A549 (cell line): ENCODE data around the gene PRSS21.

ENCODE experiments used
- BHLHE40 ChIP-seq: IDR thresholded peaks from 2 replicates; pipeline ENCODE4 v1.6.1; 2012; ENCODE audit warnings: low read depth, low read length, inconsistent platforms
- EHF ChIP-seq: fragments of 250-450 bp; sonication (Bioruptor Pico); IDR thresholded peaks from 2 replicates; pipeline ENCODE4 v1.5.0; 2020; ENCODE audit warnings: mild to moderate bottlenecking
- FOSL2 ChIP-seq, 2 experiments: fragments of 450-650 bp in 1 of 2; fragments of >200 bp in 1 of 2; sonication (Bioruptor Twin) in 1 of 2; formaldehyde crosslinking; IDR thresholded peaks; 2 replicates each; pipeline versions ENCODE4 v1.5.0 to v1.6.1; 2016 to 2020; ENCODE audit warnings: mild to moderate bottlenecking in 1 of 2, moderate library complexity in 1 of 2
- HDAC2 ChIP-seq: fragments of 200-600 bp; sonication (generic); IDR thresholded peaks from 2 replicates; pipeline ENCODE4 v1.6.1; 2016
- POLR2A ChIP-seq: IDR thresholded peaks from 2 replicates; pipeline ENCODE4 v1.6.1; 2012; ENCODE audit warnings: mild to moderate bottlenecking, low read length
- RAD21 ChIP-seq, 2 experiments: fragments of >200 bp in 1 of 2; sonication (Bioruptor Twin) in 1 of 2; formaldehyde crosslinking in 1 of 2; IDR thresholded peaks in 1 of 2; conservative IDR thresholded peaks in 1 of 2; 2 replicates in 1 of 2; 3 replicates in 1 of 2; pipeline ENCODE4 v1.6.1; 2012 to 2018; ENCODE audit warnings: inconsistent platforms in 1 of 2
- RNF2 ChIP-seq: fragments of 200-600 bp; sonication (generic); IDR thresholded peaks from 2 replicates; pipeline ENCODE4 v1.6.1; 2016; ENCODE audit warnings: low read depth, mild to moderate bottlenecking, antibody characterized with exemption, moderate library complexity, borderline replicate concordance
- TF ChIP-seq, protein P1 (sequence below): fragments of >200 bp; sonication (Bioruptor Twin); formaldehyde crosslinking; IDR thresholded peaks from 3 replicates; pipeline ENCODE4 v1.5.1; 2016
- TF ChIP-seq, protein P2 (sequence below): fragments of 150-350 bp; IDR thresholded peaks from 2 replicates; pipeline ENCODE4 v1.6.1; 2014; ENCODE audit warnings: low read depth, mild to moderate bottlenecking, low read length
- TF ChIP-seq, protein P3 (sequence below): fragments of 450-650 bp; IDR thresholded peaks from 2 replicates; pipeline ENCODE4 v1.6.1; 2014; ENCODE audit warnings: antibody characterized with exemption
- TF ChIP-seq, protein P4 (sequence below): IDR thresholded peaks from 2 replicates; pipeline ENCODE4 v1.6.1; 2012; ENCODE audit warnings: low read depth, borderline replicate concordance

GRCh38 chr16:2811703-2812471 lies 5.2 kb upstream of the PRSS21 start:
- TF ChIP-seq HDAC2 (no peak), RAD21 (conservative IDR thresholded peaks at IDR 0.05 in 1 of 2, IDR thresholded peaks at IDR 0.05 in 1 of 2) (no peak), POLR2A (no peak), RNF2 (no peak), BHLHE40 (no peak), FOSL2 (IDR thresholded peaks at IDR 0.05) (no peak), FOSL2 (CRISPR knock-in tag; IDR thresholded peaks at IDR 0.05) (no peak), EHF (no peak)
- TF ChIP-seq, protein P1, sequence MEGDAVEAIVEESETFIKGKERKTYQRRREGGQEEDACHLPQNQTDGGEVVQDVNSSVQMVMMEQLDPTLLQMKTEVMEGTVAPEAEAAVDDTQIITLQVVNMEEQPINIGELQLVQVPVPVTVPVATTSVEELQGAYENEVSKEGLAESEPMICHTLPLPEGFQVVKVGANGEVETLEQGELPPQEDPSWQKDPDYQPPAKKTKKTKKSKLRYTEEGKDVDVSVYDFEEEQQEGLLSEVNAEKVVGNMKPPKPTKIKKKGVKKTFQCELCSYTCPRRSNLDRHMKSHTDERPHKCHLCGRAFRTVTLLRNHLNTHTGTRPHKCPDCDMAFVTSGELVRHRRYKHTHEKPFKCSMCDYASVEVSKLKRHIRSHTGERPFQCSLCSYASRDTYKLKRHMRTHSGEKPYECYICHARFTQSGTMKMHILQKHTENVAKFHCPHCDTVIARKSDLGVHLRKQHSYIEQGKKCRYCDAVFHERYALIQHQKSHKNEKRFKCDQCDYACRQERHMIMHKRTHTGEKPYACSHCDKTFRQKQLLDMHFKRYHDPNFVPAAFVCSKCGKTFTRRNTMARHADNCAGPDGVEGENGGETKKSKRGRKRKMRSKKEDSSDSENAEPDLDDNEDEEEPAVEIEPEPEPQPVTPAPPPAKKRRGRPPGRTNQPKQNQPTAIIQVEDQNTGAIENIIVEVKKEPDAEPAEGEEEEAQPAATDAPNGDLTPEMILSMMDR = no peak
- TF ChIP-seq, protein P2, sequence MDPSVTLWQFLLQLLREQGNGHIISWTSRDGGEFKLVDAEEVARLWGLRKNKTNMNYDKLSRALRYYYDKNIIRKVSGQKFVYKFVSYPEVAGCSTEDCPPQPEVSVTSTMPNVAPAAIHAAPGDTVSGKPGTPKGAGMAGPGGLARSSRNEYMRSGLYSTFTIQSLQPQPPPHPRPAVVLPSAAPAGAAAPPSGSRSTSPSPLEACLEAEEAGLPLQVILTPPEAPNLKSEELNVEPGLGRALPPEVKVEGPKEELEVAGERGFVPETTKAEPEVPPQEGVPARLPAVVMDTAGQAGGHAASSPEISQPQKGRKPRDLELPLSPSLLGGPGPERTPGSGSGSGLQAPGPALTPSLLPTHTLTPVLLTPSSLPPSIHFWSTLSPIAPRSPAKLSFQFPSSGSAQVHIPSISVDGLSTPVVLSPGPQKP = no peak
- TF ChIP-seq, protein P3, sequence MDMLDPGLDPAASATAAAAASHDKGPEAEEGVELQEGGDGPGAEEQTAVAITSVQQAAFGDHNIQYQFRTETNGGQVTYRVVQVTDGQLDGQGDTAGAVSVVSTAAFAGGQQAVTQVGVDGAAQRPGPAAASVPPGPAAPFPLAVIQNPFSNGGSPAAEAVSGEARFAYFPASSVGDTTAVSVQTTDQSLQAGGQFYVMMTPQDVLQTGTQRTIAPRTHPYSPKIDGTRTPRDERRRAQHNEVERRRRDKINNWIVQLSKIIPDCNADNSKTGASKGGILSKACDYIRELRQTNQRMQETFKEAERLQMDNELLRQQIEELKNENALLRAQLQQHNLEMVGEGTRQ = no peak
- TF ChIP-seq, protein P4, sequence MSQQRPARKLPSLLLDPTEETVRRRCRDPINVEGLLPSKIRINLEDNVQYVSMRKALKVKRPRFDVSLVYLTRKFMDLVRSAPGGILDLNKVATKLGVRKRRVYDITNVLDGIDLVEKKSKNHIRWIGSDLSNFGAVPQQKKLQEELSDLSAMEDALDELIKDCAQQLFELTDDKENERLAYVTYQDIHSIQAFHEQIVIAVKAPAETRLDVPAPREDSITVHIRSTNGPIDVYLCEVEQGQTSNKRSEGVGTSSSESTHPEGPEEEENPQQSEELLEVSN = no peak
